GM19023 (cell line): ENCODE measurements around the gene ZNF200.
"Not testable (repeated sequence)": the region's sequence is repeated elsewhere in the genome, so short reads cannot be mapped to it uniquely, and the experiment has no call there.

ENCODE experiments used
- ATAC-seq: cut with Tn5 transposase; IDR thresholded peaks from one replicate; pipeline ENCODE4 v1.9.1; 2021; ENCODE audit warnings: mild to moderate bottlenecking, moderate library complexity; ENCODE audit not compliant: unreplicated experiment

The ZNF200 gene

DNA sequence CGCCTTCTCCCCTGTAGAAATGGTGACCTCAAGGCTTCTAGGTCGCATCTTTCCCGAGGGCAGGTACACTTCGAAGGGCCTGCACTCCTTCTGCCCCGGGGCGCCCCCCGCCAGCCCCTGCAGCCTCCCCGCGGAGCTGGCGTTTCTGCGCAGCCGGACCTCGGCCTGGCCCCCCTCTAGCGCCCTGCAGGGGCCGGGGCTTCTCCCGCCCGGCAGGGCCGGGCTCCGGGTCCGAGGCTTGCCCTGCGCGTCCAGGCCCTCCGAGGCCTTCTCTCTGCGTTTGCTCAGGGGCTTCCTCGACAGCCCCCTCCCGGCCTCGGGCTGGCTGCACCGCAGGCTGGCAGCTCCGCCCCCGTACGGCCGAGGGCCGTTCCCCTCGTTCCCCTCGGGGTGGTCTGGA, 19.4 kb upstream of the ZNF200 start:
- no peak for ATAC-seq

DNA sequence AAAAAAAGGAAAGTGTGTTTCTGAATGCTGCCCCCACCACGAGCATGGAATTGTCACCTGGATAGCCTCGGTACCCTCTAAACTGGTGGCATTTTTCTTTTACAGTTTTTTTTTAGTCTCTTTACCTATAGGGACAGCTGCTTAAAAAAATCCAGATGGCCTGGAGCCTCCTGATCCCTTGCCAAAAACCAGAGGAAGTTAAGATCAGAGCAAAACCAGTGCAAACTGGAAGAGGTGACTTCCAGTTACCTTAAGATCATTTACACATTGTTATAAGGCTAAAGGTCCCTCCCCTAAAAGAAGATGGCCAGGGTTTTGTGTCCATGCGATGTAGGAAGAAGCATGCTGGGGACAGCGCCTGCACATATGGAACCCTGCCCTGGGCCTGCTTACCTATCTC, 18.0 kb upstream of the ZNF200 start:
- no peak for ATAC-seq

- no peak for ATAC-seq
These were observed 14.5 kb upstream of the ZNF200 start for GRCh38 chr16:3249451-3249850.

DNA sequence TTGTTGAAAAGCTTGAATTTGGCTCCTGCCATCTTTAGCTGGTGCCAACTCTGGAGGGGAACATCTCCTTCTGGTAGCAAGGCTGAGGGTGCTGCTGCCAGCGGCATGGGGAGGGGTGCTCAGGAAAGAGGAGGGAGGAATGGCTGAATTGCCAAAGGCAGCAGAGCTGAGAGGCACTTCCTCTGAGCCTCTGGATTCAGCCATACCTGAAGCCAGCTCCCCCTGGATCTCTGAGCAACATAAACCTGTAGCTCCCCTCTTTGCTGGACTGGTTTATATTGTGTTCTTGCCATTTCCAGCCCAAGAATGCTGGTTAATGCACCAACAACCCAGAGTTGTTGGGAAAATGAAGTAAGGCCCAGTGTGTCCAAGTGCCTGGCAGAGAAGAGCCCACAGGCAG, 14.1 kb upstream of the ZNF200 start:
- no peak for ATAC-seq

DNA sequence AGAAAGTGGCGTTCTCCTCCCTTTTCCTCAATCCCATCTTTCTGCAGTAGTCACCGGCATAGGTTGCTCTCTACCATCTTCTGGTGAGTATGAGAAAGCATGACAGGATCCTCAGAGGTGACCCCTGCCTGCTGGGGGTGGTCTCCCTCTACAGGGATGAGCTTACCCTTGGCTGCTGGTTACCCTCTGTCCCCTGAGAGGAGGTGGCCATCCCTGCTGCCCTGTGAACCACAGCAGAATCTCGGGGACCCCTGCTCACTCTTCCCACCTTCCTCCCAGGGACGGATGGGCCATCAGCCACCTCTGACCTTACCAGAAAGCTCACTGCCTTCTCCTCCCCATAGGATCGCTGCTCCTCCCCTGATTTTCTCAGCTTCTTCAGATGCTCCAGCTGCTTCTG, 13.6 kb upstream of the ZNF200 start:
- ATAC-seq = no peak

DNA sequence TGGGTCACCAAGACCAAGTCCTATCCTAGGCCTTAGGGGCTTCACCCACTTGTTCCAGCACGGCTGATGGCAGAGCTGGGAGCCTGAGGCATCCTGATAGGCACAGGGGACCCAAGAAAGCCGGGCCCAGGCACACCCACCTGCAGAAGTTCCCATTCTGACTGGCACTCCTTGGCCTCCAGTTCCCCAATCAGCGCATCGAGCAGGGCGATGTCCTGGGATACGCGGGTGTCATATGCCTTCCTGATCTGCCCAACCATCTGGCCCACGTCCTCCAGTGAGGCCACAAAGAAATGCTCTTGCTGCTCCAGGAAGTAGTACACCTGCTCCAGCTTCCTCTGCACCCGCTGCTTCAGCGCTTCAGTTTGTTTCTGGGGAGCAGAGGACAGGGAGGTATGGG, 11.9 kb upstream of the ZNF200 start:
- no peak for ATAC-seq

GRCh38 chr16:3246002-3246401, 11.0 kb upstream of the ZNF200 start:
- ATAC-seq = no peak

DNA sequence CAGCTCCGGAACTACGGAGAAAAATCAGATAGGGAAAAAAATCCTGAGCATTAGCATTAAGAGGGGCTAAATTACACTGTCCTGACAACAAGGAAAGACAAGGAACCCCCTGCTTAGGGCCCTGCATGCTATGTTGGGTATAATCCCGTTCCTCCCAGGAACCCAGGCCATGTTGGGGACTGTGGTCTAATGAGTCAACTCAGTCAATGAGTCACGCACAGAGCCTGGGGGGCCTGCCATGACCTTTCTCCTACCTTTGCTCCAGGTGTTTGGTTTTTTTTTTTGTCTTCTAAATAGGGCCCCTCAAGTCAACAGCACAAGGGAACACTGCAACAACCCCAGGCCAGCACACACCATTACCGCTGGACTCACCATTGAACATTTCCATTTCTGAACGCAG, 8.9 kb upstream of the ZNF200 start:
- no peak for ATAC-seq

DNA sequence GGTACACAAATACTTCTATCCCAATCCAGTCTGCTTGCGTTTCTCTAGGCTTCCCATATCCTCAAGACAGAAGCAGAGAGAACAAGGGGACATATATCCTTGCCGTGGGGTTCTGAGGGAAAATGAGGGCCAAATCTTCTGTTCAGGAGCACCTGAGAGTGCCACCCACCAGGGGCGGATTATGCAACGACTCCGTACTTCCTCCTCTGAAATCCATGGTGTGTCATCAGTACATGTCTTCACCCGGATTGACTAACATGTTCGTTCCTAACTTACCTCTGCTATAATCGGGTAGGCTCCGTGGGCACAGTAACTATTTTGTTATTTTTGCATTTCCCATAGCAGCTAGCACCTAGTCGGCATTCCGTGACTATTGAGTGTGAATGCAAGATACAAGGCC, 7.8 kb upstream of the ZNF200 start:
- ATAC-seq = no peak

GRCh38 chr16:3241761-3242160, 6.8 kb upstream of the ZNF200 start:
- no peak for ATAC-seq

GRCh38 chr16:3235856-3236669, 1.1 kb upstream of the ZNF200 start:
- ATAC-seq = no peak

GRCh38 chr16:3234543-3234856, 458 bp downstream of the ZNF200 start:
- ATAC-seq = no peak

- no peak for ATAC-seq
These were observed 10.9 kb downstream of the ZNF200 start for GRCh38 chr16:3223913-3224515.

DNA sequence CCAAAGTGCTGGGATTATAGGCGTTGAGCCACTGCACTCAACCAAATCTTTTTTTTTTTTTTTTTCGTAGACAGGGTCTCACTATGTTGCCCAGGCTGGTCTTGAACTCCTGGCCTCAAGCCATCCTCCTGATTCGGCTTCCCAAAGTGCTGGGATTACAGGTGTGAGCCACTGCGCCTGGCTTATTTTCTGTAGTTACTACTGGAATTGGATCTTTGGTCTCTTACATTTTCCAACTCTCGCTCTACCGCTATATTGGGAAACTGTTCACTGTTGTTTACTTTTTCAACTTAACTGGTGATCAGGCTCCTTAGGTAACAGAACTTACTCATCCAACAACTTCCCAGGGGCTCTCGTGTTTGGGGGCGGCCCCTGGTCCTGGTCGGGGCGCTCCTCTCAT, 14.1 kb downstream of the ZNF200 start:
- ATAC-seq = no peak

DNA sequence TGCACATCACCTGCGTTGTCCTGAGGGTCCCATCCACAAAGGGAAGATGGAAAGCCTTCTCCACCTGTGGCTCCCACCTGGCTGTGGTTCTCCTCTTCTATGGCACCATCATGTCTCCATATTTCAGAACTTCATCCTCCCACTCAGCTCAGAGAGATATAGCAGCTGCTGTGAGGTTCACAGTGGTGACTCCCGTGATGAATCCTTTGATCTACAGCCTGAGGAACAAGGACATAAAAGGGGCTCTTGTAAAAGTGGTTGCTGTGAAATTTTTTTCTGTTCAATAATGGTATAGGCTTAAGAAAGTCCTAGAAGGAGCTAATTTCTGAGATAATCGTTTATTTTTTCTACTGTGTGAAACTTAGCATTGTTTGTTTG, 18.7 kb downstream of the ZNF200 start:
- ATAC-seq = no peak

DNA sequence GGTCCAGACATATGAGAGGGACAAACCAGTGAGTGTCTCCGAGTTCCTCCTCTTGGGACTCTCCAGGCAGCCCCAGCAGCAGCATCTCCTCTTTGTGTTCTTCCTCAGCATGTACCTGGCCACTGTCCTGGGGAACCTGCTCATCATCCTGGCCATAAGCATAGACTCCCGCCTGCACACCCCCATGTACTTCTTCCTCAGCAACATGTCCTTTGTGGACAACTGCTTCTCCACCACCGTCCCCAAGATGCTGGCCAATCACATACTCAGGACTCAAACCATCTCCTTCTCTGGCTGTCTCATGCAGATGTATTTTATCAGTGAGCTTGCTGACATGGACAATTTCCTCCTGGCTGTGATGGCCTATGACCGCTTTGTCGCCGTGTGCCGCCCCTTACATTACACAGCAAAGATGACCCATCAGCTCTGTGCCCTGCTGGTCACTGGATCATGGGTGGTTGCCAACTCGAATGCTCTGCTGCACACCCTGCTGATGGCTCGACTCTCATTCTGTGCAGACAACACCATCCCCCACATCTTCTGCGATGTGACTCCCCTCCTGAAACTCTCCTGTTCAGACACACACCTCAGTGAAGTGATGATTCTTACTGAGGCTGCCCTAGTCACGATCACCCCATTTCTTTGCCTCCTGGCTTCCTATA, 19.2 kb downstream of the ZNF200 start:
- no peak for ATAC-seq

- no peak for ATAC-seq
These were observed 19.9 kb downstream of the ZNF200 start for GRCh38 chr16:3214904-3215600.

DNA sequence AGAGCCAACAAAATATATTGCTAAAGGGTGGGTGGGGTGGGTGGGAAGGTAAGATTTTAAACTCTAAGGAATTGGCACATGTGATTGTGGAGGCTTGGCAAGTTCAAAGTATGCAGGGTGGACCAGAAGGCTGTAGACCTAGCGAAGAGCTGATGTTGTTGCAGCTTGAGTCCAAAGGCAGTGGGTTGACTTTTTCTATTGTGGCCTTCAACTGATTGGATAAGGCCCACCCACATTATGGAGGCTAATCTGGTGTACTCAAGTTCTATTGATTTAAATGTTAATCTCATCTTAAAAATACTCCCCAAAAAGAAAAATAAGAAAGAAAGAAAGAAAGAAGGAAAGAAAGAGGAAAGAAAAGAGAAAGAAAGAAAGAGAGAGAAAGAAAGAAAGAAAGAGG, 22.4 kb downstream of the ZNF200 start:
- ATAC-seq = no peak

DNA sequence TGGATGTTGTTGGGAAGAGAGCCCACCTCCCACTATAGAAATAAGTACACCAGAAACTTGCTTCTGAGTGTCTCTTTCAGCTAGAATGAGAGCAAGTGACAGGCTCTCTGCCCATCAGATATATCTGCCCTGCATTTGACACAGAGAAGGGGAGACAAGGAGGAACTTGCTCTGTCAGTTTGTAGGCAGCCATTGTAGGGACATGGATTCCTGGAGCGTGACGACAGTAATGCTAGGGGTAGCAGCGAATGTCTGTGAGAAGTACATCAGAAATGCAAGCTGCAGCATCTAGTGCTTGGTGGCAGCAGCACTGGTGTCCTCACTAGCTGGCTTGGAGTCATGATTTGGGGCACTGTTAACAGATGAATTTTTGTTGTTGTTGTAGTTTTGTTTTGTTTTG, 23.0 kb downstream of the ZNF200 start:
- no peak for ATAC-seq

GRCh38 chr16:3207086-3207953, 27.6 kb downstream of the ZNF200 start:
- no peak for ATAC-seq

- ATAC-seq = not testable (repeated sequence)
These were observed 29.0 kb downstream of the ZNF200 start for GRCh38 chr16:3205939-3206338.
